HG03378 (cell line): ENCODE results near the gene RADIL.
"Not testable (repeated sequence)": the region's sequence is repeated elsewhere in the genome, so short reads cannot be mapped to it uniquely, and the experiment has no call there.

ENCODE experiments used
- ATAC-seq: cut with Tn5 transposase; IDR thresholded peaks from one replicate; pipeline ENCODE4 v1.9.1; 2021; ENCODE audit warnings: mild to moderate bottlenecking, moderate library complexity; ENCODE audit not compliant: unreplicated experiment

The RADIL gene

DNA sequence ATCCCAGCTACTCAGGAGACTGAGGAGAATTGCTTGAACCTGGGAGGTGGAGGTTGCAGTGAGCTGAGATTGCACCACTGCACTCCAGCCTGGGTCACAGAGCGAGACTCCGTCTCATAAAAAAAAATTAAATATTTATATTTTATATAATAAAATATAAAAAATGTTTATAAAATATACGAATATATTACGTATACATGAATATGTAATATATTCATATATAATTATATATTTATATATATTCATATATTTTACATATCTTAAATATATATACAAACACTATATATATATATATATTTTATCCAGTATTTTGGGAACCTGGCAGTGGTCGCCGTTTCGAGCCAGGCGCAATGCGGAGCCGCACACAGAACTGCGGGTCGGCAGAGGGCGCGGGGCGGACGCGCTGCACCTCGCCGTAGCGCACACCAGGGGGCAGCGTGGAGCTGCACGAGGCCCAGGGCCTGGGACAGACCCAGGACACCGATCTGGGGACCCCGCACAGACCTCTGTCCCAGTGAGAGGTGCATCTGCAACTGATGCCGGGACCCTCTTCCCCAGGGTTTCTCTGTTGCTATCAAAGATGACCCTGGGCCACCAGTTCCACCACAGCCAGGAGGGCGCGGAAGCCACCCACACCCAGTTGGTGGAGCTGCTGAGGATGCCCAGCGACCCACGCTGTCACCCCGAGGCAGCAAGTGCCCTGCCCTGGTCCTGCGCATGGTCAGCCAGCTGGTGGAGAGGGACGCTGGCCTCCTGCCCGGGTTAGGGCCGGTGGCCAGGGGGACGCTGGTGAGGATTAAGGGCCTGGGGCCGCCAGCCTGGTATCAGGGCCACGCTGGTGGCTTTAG, 85.4 kb downstream of the RADIL start:
- no peak for ATAC-seq

DNA sequence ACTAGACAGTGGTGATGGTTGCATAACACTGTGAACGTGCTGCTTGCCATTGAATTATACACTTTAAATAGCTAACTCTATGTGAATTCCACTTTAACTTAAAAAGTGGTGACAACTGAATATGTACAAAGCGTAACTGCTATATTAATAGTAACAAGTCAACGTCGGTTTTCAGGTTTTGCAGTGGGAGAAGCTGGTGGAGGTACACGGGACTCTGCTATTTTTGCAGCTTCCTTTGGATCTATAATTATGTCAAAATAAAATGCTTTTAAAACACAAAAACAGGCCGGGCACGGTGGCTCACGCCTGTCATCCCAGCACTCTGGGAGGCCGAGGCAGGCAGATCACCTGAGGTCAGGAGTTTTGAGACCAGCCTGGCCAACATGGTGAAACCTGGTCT, 87.1 kb downstream of the RADIL start:
- ATAC-seq = no peak

DNA sequence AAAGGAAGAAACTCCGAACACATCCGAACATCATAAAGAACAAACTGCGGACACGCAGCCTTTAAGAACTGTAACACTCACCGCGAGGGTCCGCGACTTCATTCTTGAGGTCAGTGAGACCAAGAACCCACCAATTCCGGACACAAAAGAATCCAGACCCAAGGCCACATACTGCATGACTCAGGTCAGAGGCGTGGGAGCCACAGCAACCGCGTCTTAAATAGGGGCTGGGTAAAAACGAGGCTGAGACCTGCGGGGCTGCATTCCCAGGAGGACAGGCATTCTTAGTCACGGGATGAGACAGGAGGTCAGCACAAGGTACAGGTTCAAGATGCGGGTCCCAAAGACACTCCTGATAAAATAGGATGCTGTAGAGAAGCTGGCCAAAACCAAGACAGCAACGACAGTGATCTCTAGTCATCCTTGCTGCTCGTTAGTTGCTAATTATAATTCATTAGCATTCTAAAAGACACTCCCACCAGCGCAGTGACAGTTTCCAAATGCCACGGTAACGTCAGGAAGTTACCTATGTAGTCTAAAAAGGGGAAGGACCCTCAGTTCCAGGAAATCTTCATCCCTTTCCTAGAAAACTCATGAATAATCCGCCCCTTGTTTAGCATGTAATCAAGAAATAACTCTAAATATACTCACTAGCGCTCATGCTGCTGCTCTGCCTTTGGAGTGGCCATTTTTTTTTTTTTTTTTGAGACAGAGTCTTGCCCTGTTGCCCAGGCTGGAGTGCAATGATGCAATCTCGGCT, 88.7 kb downstream of the RADIL start:
- ATAC-seq = no peak

DNA sequence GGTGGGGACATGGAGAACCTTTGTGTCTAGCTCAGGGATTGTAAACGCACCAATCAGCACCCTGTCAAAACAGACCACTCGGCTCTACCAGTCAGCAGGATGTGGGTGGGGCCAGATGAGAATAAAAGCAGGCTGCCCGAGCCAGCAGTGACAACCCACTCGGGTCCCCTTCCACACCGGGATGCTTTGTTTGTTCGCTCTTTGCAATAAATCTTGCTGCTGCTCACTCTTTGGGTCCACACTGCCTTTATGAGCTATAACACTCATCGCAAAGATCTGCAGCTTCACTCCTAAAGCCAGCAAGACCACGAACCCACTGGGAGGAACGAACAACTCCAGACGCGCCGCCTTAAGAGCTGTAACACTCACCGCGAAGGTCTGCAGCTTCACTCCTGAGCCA, 89.3 kb downstream of the RADIL start:
- not testable (repeated sequence) for ATAC-seq

GRCh38 chr7:4793385-4793993, 90.0 kb downstream of the RADIL start:
- not testable (repeated sequence) for ATAC-seq

GRCh38 chr7:4792537-4793126, 90.9 kb downstream of the RADIL start:
- no peak for ATAC-seq

DNA sequence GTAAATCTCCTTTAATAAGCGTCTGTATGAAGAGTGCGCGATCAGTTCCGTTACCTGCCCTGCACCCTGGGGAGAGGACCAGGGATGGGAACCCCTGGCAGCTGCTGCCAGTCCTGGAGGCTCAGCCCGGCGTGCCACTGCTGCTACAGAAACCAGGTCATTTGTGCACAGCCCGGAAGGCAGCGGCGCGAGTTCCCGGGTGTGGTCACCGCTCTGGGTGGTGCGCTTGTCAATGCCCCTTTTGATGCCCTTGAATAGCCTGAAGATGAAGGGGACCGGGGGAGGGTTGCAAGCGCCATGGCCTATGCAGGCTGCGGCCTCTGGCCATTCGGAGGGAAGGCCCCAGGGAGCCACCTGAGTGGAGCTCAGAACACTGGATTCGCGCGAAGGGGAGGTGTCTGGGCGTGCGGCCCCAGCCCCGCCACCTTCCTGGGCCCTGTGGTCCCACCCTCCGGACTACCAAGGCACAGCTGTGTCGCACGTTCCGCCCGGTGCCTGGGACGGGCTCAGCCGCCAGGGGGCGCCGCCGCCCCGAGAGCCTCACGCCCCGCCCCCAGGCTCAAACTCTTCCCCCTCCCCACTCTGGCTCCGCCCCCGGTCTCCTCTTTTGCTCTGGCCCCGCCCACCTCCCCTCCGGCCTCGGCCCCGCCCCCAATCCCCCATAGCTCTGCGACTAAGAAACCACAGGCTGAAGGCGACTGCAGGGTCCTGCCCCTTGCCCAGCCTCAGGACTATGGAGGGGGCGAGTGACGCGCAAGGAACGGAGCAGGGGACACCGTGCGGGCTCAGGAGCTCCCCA, 91.6 kb downstream of the RADIL start:
- no peak for ATAC-seq

- ATAC-seq = no peak
Observed at GRCh38 chr7:4791101-4791737, 92.3 kb downstream of the RADIL start.

GRCh38 chr7:4790516-4790991, 93.0 kb downstream of the RADIL start:
- ATAC-seq = no peak

- ATAC-seq = no peak
Observed at GRCh38 chr7:4790078-4790465, 93.4 kb downstream of the RADIL start.

DNA sequence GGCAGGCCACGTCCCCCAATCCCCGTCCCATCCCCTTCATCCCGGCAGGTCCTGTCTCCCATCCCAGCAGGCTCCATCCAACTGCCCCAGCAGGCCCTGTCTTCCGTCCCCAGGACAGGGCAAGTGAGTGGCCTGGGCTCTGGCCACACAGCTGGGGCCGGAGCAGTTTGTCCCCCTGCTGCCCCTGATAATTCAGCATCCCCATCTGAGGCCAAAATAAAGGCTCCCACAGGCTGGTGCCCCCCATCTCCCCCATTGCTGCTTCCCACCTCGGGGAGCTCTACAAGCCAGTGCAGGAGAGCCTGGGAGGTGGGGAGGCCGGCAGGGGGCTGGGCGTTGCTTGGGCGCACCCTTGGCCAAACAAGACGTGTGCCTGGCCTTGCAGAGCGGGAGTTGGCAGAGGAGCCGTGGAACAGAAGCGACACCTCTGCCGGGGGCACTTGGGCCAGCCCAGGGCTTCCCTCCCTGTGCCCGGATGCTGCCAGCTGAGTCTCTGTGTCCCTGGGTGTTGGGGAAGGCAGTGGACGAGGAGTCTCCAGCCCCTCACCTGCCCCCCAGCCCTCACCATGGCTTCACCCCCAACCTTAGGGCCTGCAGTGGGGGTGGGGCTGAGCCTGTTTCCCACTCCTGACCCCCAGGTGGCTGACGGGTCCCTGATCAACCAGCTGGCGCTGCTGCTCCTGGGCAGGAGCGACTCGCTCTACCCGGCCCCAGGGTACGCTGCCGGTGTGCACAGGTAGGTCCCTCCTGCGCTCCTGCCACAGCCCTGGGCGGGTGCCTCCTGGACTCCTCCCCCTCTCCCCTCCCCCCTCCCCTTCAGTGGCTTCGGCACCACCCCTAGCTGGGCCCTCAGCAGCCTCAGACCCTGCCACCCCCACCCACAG, 94.1 kb downstream of the RADIL start:
- ATAC-seq = no peak

- ATAC-seq = no peak
Observed at GRCh38 chr7:4788627-4789189, 94.8 kb downstream of the RADIL start.

- ATAC-seq = no peak
Observed at GRCh38 chr7:4787947-4788626, 95.4 kb downstream of the RADIL start.

DNA sequence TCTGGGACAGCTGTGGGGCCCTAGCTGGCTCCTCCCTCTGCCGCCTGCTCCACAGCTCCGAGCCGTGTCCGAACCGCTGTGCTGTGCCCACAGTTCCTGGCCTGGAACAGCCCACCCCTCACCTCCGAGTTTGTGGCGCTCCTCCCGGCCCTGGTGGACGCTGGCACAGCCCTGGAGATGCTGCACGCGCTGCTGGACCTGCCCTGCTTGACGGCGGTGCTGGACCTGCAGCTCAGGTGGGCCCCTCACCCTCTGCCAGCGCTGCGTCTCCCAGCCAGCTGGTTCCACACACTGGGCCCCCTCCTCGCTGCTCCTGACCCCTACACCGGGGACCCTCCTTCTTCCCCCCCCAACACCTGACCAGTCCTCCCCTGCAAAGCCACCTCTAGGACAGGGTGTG, 96.0 kb downstream of the RADIL start:
- ATAC-seq = no peak

- no peak for ATAC-seq
Observed at GRCh38 chr7:4786015-4786414, 97.5 kb downstream of the RADIL start.

- no peak for ATAC-seq
Observed at GRCh38 chr7:4785371-4785770, 98.1 kb downstream of the RADIL start.

DNA sequence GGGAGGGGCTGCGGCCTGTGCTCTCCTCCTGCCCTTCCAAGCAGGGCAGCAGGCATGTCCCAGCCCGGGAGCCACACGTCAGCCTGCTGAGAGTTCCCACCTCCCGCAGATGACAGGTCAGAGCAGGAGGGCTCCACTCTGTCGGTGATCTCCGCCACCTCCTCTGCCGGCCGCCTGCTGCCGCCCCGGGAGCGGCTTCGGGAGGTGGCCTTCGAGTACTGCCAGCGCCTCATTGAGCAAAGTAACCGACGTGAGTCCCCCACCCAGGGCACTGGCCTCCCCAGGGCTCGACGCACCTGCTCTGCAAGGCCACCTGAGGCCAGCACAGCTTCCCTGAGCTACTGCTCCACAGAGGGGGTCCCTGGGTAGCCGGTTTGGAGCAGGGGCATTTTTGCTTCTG, 98.7 kb downstream of the RADIL start:
- ATAC-seq = no peak

DNA sequence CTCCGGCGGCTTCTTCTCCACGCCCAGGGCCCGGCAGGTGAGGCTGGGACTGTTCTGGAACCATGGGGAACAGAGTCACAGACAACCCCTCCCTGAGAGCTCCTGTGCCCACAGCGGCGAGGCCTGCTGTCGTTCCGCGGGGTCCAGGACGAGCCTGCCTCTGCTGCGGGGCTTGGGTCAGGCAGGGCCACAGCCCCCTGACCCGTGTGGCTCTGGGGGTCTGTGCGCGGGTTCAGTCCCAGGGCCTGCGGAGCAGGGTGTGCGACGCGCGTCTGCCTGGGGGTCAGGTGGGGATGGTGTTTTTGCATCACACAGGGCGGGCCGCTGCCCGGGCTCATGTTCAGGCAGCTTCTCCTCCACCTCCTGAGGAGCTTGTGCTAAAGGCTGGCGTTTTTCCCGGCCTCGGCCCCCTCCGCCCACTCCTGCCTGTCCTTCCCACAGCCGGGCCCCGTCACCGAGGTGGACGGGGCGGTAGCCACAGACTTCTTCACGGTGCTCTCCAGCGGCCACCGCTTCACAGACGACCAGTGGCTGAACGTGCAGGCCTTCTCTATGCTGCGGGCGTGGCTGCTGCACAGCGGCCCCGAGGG, 99.7 kb downstream of the RADIL start:
- no peak for ATAC-seq
